Measurements from ENCODE around the gene PRDM16. TPM values are rescaled to one million over a fixed set of nuclear protein-coding genes. Genes with fewer than 3 reads are reported as not detected.

The PRDM16 gene
- polyA plus RNA-seq, 1 experiment: 0.06 TPM

GRCh38 chr1:3467096-3468036 lies 398.4 kb downstream of the PRDM16 start:
- ChIA-PET POLR2A (no interaction called here), CTCF (interaction anchor here (1.5 to 6.3 kb wide), 2 partner anchors 14 kb away, joined by 4 to 28 read pairs; no protein-coding TSS in a partner anchor)
- no peaks in the 10 kb centered on the region for H3K27me3 ChIP-seq (ENCODE audit: control insufficient read depth, insufficient read depth, low read length)
- no peak overlapping the region for H3K4me3 ChIP-seq (ENCODE audit: low read depth, low read length)
- DNase-seq (ENCODE audit: low read depth, low spot score): no peak
- H3K27ac ChIP-seq (ENCODE audit: low read depth, low read length): no peak overlapping the region
- no peaks in the 10 kb centered on the region; the same call in 1 of the 2 replicates for H3K9me3 ChIP-seq (ENCODE audit: control insufficient read depth, insufficient read depth, low read length)
- no peak for TF ChIP-seq CTCF (IDR thresholded peaks at IDR 0.05; ENCODE audit: low read depth, low read length)

GRCh38 chr1:3468236-3469103 lies 399.5 kb downstream of the PRDM16 start:
- no peaks in the 10 kb centered on the region; the same call in 1 of the 2 replicates for H3K9me3 ChIP-seq (ENCODE audit: control insufficient read depth, insufficient read depth, low read length)
- no peak for TF ChIP-seq CTCF (IDR thresholded peaks at IDR 0.05; ENCODE audit: low read depth, low read length)
- ChIA-PET POLR2A (no interaction called here), CTCF (interaction anchor here (1.4 to 1.5 kb wide), 2 partner anchors 15 kb away, joined by 4 to 7 read pairs; no protein-coding TSS in a partner anchor)
- no peaks in the 10 kb centered on the region for H3K27me3 ChIP-seq (ENCODE audit: control insufficient read depth, insufficient read depth, low read length)
- no peak overlapping the region for H3K27ac ChIP-seq (ENCODE audit: low read depth, low read length)
- no peak for DNase-seq (ENCODE audit: low read depth, low spot score)
- no peak overlapping the region for H3K4me3 ChIP-seq (ENCODE audit: low read depth, low read length)

GRCh38 chr1:3469104-3469848 lies 400.3 kb downstream of the PRDM16 start:
- Histone ChIP-seq H3K9me3 (ENCODE audit: control insufficient read depth, insufficient read depth, low read length) (no peaks in the 10 kb centered on the region; the same call in 1 of the 2 replicates), H3K4me3 (ENCODE audit: low read depth, low read length) (no peak overlapping the region), H3K27me3 (ENCODE audit: control insufficient read depth, insufficient read depth, low read length) (no peaks in the 10 kb centered on the region), H3K27ac (ENCODE audit: low read depth, low read length) (no peak overlapping the region)
- ChIA-PET POLR2A (no interaction called here), CTCF (interaction anchor here (0.5 to 1.4 kb wide), 2 partner anchors 16 to 44 kb away, joined by 4 to 7 read pairs; no protein-coding TSS in a partner anchor)
- DNase-seq (ENCODE audit: low read depth, low spot score): no peak
- TF ChIP-seq CTCF (IDR thresholded peaks at IDR 0.05; ENCODE audit: low read depth, low read length): no peak

GRCh38 chr1:3469849-3470649 lies 401.0 kb downstream of the PRDM16 start:
- H3K9me3 ChIP-seq (ENCODE audit: control insufficient read depth, insufficient read depth, low read length): no peaks in the 10 kb centered on the region; the same call in 1 of the 2 replicates
- no peak for TF ChIP-seq CTCF (IDR thresholded peaks at IDR 0.05; ENCODE audit: low read depth, low read length)
- H3K27me3 ChIP-seq (ENCODE audit: control insufficient read depth, insufficient read depth, low read length): no peaks in the 10 kb centered on the region
- no peak overlapping the region for H3K4me3 ChIP-seq (ENCODE audit: low read depth, low read length)
- POLR2A ChIA-PET: no interaction called here
- no peak overlapping the region for H3K27ac ChIP-seq (ENCODE audit: low read depth, low read length)
- DNase-seq (ENCODE audit: low read depth, low spot score): no peak
- CTCF ChIA-PET: interaction anchor here (0.5 to 1.4 kb wide), 2 partner anchors 17 to 45 kb away, joined by 4 to 7 read pairs; no protein-coding TSS in a partner anchor

All from AG04450 (cell line).